Muscle layer of duodenum (tissue), 2 donors: Measurements from ENCODE around the gene TMEM184C.

ENCODE experiments used
- H3K27ac ChIP-seq: one replicate; pipeline ENCODE4 v1.7.0; 2013; ENCODE audit warnings: mild to moderate bottlenecking, low read length
- H3K27me3 ChIP-seq: one replicate; pipeline ENCODE4 v1.7.0; 2013; ENCODE audit warnings: low read depth, mild to moderate bottlenecking, control low read depth, low read length
- H3K36me3 ChIP-seq, 2 donors: one replicate each; pipeline ENCODE4 v1.7.0; 2013; ENCODE audit warnings: low read length in 2 of 2, control low read depth in 1 of 2, mild to moderate bottlenecking in 1 of 2; ENCODE audit not compliant: insufficient read depth in 2 of 2, control insufficient read depth in 1 of 2
- H3K4me1 ChIP-seq, 2 donors: one replicate each; pipeline ENCODE4 v1.7.0; 2013; ENCODE audit warnings: low read length in 2 of 2, mild to moderate bottlenecking in 2 of 2, control low read depth in 1 of 2, moderate library complexity in 1 of 2; ENCODE audit not compliant: insufficient read depth in 2 of 2, control insufficient read depth in 1 of 2
- H3K4me3 ChIP-seq, 2 donors: one replicate each; pipeline ENCODE4 v1.7.0; 2013; ENCODE audit warnings: low read length in 2 of 2, low read depth in 1 of 2, mild to moderate bottlenecking in 1 of 2
- H3K9me3 ChIP-seq, 2 donors: one replicate each; pipeline ENCODE4 v1.7.0; 2013; ENCODE audit warnings: low read length in 2 of 2, control low read depth in 1 of 2, mild to moderate bottlenecking in 1 of 2; ENCODE audit not compliant: control insufficient read depth in 1 of 2
- donor health status: healthy.

Gene TMEM184C

GRCh38 chr4:147633643-147634042 lies 16.4 kb downstream of the TMEM184C start:
- Histone ChIP-seq H3K4me1 (peaks cover 0 to 3% of the 10 kb centered on the region in 2 donors), H3K36me3 (peaks cover 54 to 61% of the 10 kb centered on the region in 2 donors), H3K27me3 (no peaks in the 10 kb centered on the region), H3K9me3 (no peaks in the 10 kb centered on the region), H3K27ac (no peak overlapping the region), H3K4me3 (no peak overlapping the region)

GRCh38 chr4:147635348-147635747 lies 18.2 kb downstream of the TMEM184C start:
- no peaks in the 10 kb centered on the region for H3K27me3 ChIP-seq
- no peak overlapping the region for H3K4me3 ChIP-seq
- H3K9me3 ChIP-seq: no peaks in the 10 kb centered on the region
- H3K4me1 ChIP-seq: peaks cover 0 to under 1% of the 10 kb centered on the region in 2 donors
- H3K36me3 ChIP-seq: peaks cover 42 to 57% of the 10 kb centered on the region in 2 donors
- no peak overlapping the region for H3K27ac ChIP-seq

- Histone ChIP-seq H3K4me3 (no peak overlapping the region), H3K27me3 (no peaks in the 10 kb centered on the region), H3K36me3 (peaks cover 35 to 56% of the 10 kb centered on the region in 2 donors), H3K4me1 (no peaks in the 10 kb centered on the region), H3K9me3 (no peaks in the 10 kb centered on the region), H3K27ac (no peak overlapping the region)
Measured at GRCh38 chr4:147638365-147638764, 21.2 kb downstream of the TMEM184C start.

- no peak overlapping the region for H3K27ac ChIP-seq
Measured at GRCh38 chr4:147638942-147639341, 21.7 kb downstream of the TMEM184C start.

GRCh38 chr4:147639388-147639787 lies 22.2 kb downstream of the TMEM184C start:
- no peak overlapping the region for H3K4me3 ChIP-seq
- no peaks in the 10 kb centered on the region for H3K4me1 ChIP-seq
- no peaks in the 10 kb centered on the region for H3K27me3 ChIP-seq
- no peak overlapping the region for H3K27ac ChIP-seq
- H3K36me3 ChIP-seq: peaks cover 26 to 47% of the 10 kb centered on the region in 2 donors
- H3K9me3 ChIP-seq: no peaks in the 10 kb centered on the region

More at GRCh38 chr4:147638942-147639341, 21.7 kb downstream of the TMEM184C start:
- Histone ChIP-seq H3K4me1 (no peaks in the 10 kb centered on the region), H3K4me3 (no peak overlapping the region), H3K27me3 (no peaks in the 10 kb centered on the region), H3K9me3 (no peaks in the 10 kb centered on the region), H3K36me3 (peaks cover 31 to 51% of the 10 kb centered on the region in 2 donors)

- Histone ChIP-seq H3K27me3 (no peaks in the 10 kb centered on the region), H3K4me3 (no peak overlapping the region), H3K4me1 (no peaks in the 10 kb centered on the region), H3K27ac (no peak overlapping the region), H3K9me3 (no peaks in the 10 kb centered on the region), H3K36me3 (peaks cover 18 to 37% of the 10 kb centered on the region in 2 donors)
Measured at GRCh38 chr4:147640331-147640730, 23.1 kb downstream of the TMEM184C start.

- Histone ChIP-seq H3K9me3 (no peaks in the 10 kb centered on the region), H3K36me3 (peaks cover 13 to 15% of the 10 kb centered on the region in 2 donors), H3K4me1 (no peaks in the 10 kb centered on the region), H3K27ac (no peak overlapping the region), H3K27me3 (no peaks in the 10 kb centered on the region), H3K4me3 (no peak overlapping the region)
Measured at GRCh38 chr4:147643616-147644015, 26.4 kb downstream of the TMEM184C start.

GRCh38 chr4:147644471-147644870 lies 27.3 kb downstream of the TMEM184C start:
- no peak overlapping the region for H3K4me3 ChIP-seq
- H3K27me3 ChIP-seq: no peaks in the 10 kb centered on the region
- peaks cover 12 to 15% of the 10 kb centered on the region in 2 donors for H3K36me3 ChIP-seq
- H3K9me3 ChIP-seq: no peaks in the 10 kb centered on the region
- no peak overlapping the region for H3K27ac ChIP-seq
- H3K4me1 ChIP-seq: no peaks in the 10 kb centered on the region

GRCh38 chr4:147645099-147645498 lies 27.9 kb downstream of the TMEM184C start:
- peaks cover 9 to 15% of the 10 kb centered on the region in 2 donors for H3K36me3 ChIP-seq

GRCh38 chr4:147648656-147649055 lies 31.5 kb downstream of the TMEM184C start:
- Histone ChIP-seq H3K27me3 (no peaks in the 10 kb centered on the region), H3K4me1 (no peaks in the 10 kb centered on the region), H3K4me3 (no peak overlapping the region), H3K27ac (no peak overlapping the region), H3K9me3 (no peaks in the 10 kb centered on the region), H3K36me3 (peaks cover 0 to 8% of the 10 kb centered on the region in 2 donors)

More at GRCh38 chr4:147645099-147645498, 27.9 kb downstream of the TMEM184C start:
- Histone ChIP-seq H3K27ac (no peak overlapping the region), H3K27me3 (no peaks in the 10 kb centered on the region), H3K4me3 (no peak overlapping the region), H3K4me1 (no peaks in the 10 kb centered on the region), H3K9me3 (no peaks in the 10 kb centered on the region)

- Histone ChIP-seq H3K9me3 (no peaks in the 10 kb centered on the region), H3K36me3 (peaks cover 13 to 25% of the 10 kb centered on the region in 2 donors), H3K27ac (no peak overlapping the region), H3K27me3 (no peaks in the 10 kb centered on the region), H3K4me1 (no peaks in the 10 kb centered on the region), H3K4me3 (no peak overlapping the region)
Measured at GRCh38 chr4:147651563-147651962, 34.4 kb downstream of the TMEM184C start.

- H3K27me3 ChIP-seq: no peaks in the 10 kb centered on the region
- no peaks in the 10 kb centered on the region for H3K9me3 ChIP-seq
- no peak overlapping the region for H3K27ac ChIP-seq
- H3K36me3 ChIP-seq: peaks cover 19 to 52% of the 10 kb centered on the region in 2 donors
- no peak overlapping the region for H3K4me3 ChIP-seq
- H3K4me1 ChIP-seq: no peaks in the 10 kb centered on the region
Measured at GRCh38 chr4:147655639-147656038, 38.4 kb downstream of the TMEM184C start.
